H9 (cell line): ENCODE measurements around the gene DISC1. TPM values are rescaled to one million over a fixed set of nuclear protein-coding genes. Genes with fewer than 3 reads are reported as not detected.

ENCODE experiments used
- DNase-seq: peaks from one replicate; pipeline ENCODE4 v3.0.0-alpha.2; 2017
- H2AFZ ChIP-seq: one replicate; pipeline ENCODE4 v1.6.1; 2013; ENCODE audit warnings: mild to moderate bottlenecking, low read length, control low read depth, moderate library complexity
- H2AK5ac ChIP-seq: 2 replicates; pipeline ENCODE4 v1.6.1; 2013; ENCODE audit warnings: low read length, control low read depth, mixed read lengths; ENCODE audit not compliant: insufficient read length
- H2BK120ac ChIP-seq: one replicate; pipeline ENCODE4 v1.6.1; 2013; ENCODE audit warnings: low read depth, mild to moderate bottlenecking, low read length, control low read depth, inconsistent platforms; ENCODE audit not compliant: poor library complexity, severe bottlenecking
- H2BK12ac ChIP-seq: 2 replicates; pipeline ENCODE4 v1.6.1; 2013; ENCODE audit warnings: low read length, control low read depth, mixed read lengths, low read depth; ENCODE audit not compliant: insufficient read length
- H2BK15ac ChIP-seq: 2 replicates; pipeline ENCODE4 v1.6.1; 2013; ENCODE audit warnings: low read depth, low read length, control low read depth
- H2BK20ac ChIP-seq: one replicate; pipeline ENCODE4 v1.6.1; 2013; ENCODE audit warnings: low read depth, mild to moderate bottlenecking, low read length, control low read depth, inconsistent platforms; ENCODE audit not compliant: poor library complexity, severe bottlenecking
- H2BK5ac ChIP-seq: 2 replicates; pipeline ENCODE4 v1.6.1; 2013; ENCODE audit warnings: low read length, control low read depth, mixed read lengths; ENCODE audit not compliant: insufficient read length
- H3K14ac ChIP-seq: 2 replicates; pipeline ENCODE4 v1.6.1; 2013; ENCODE audit warnings: low read length, control low read depth; ENCODE audit not compliant: insufficient read depth
- H3K18ac ChIP-seq: 2 replicates; pipeline ENCODE4 v1.6.1; 2013; ENCODE audit warnings: low read depth, mild to moderate bottlenecking, mixed read lengths, low read length, control low read depth; ENCODE audit not compliant: insufficient read length
- H3K23ac ChIP-seq: 2 replicates; pipeline ENCODE4 v1.6.1; 2013; ENCODE audit warnings: low read length, control low read depth, mixed read lengths, low read depth; ENCODE audit not compliant: insufficient read length
- H3K23me2 ChIP-seq: 2 replicates; pipeline ENCODE4 v1.6.1; 2013; ENCODE audit warnings: low read depth, mild to moderate bottlenecking, mixed read lengths, low read length, control low read depth; ENCODE audit not compliant: insufficient read length, poor library complexity, severe bottlenecking
- H3K27ac ChIP-seq: 2 replicates; pipeline ENCODE4 v1.5.1; 2013; ENCODE audit warnings: low read length, control low read depth, mixed read lengths, low read depth; ENCODE audit not compliant: insufficient read length
- H3K27me3 ChIP-seq: 2 replicates; pipeline ENCODE4 v1.6.1; 2013; ENCODE audit warnings: low read length, control low read depth, inconsistent platforms; ENCODE audit not compliant: insufficient read depth
- H3K4ac ChIP-seq: 2 replicates; pipeline ENCODE4 v1.6.1; 2013; ENCODE audit warnings: low read depth, mild to moderate bottlenecking, control low read depth, inconsistent platforms, low read length, moderate library complexity
- H3K4me1 ChIP-seq: 2 replicates; pipeline ENCODE4 v1.6.1; 2013; ENCODE audit warnings: low read length, control low read depth, inconsistent platforms; ENCODE audit not compliant: insufficient read depth
- H3K4me2 ChIP-seq: 2 replicates; pipeline ENCODE4 v1.6.1; 2013; ENCODE audit warnings: low read length, control low read depth, mixed read lengths; ENCODE audit not compliant: insufficient read length, insufficient read depth
- H3K56ac ChIP-seq: 2 replicates; pipeline ENCODE4 v1.6.1; 2013; ENCODE audit warnings: low read depth, mild to moderate bottlenecking, mixed read lengths, low read length, control low read depth; ENCODE audit not compliant: insufficient read length
- H3K79me1 ChIP-seq: 2 replicates; pipeline ENCODE4 v1.6.1; 2013; ENCODE audit warnings: low read depth, mild to moderate bottlenecking, moderate library complexity, low read length, control low read depth, inconsistent platforms; ENCODE audit not compliant: insufficient read depth, poor library complexity, severe bottlenecking
- H3K79me2 ChIP-seq: 2 replicates; pipeline ENCODE4 v1.6.1; 2013; ENCODE audit warnings: low read length, control low read depth, inconsistent platforms; ENCODE audit not compliant: insufficient read depth
- H3K9ac ChIP-seq: 2 replicates; pipeline ENCODE4 v1.6.1; 2013; ENCODE audit warnings: low read length, control low read depth, mixed read lengths; ENCODE audit not compliant: insufficient read length; ENCODE audit errors: extremely low read depth
- H3K9me3 ChIP-seq: one replicate; pipeline ENCODE4 v1.6.1; 2013; ENCODE audit warnings: low read depth, low read length, inconsistent platforms; ENCODE audit not compliant: control insufficient read depth
- H3T11ph ChIP-seq: one replicate; pipeline ENCODE4 v1.6.1; 2013; ENCODE audit warnings: mild to moderate bottlenecking, low read length, control low read depth, inconsistent platforms
- H4K20me1 ChIP-seq: one replicate; pipeline ENCODE4 v1.6.1; 2013; ENCODE audit not compliant: control insufficient read depth, insufficient read length, insufficient read depth
- H4K5ac ChIP-seq: 2 replicates; pipeline ENCODE4 v1.6.1; 2013; ENCODE audit warnings: low read depth, mild to moderate bottlenecking, mixed read lengths, low read length, control low read depth; ENCODE audit not compliant: insufficient read length
- H4K8ac ChIP-seq: replicated peaks from 2 replicates; pipeline ENCODE4 v1.6.1; 2013; ENCODE audit warnings: low read length, control low read depth, mixed read lengths, low read depth; ENCODE audit not compliant: insufficient read length
- H4K91ac ChIP-seq: 2 replicates; pipeline ENCODE4 v1.6.1; 2013; ENCODE audit warnings: low read depth, mild to moderate bottlenecking, moderate library complexity, mixed read lengths, low read length, control low read depth; ENCODE audit not compliant: insufficient read length
- H3K27ac Mint-ChIP-seq, 3 experiments: 2 replicates in 2 of 3; 3 replicates in 1 of 3; pipeline ENCODE4 v1.8.0; 2020 to 2021; ENCODE audit warnings: mixed read lengths in 3 of 3, mild to moderate bottlenecking in 1 of 3, moderate library complexity in 1 of 3
- H3K27me3 Mint-ChIP-seq: 2 replicates; pipeline ENCODE4 v1.8.0; 2021; ENCODE audit warnings: low read depth, mild to moderate bottlenecking, moderate library complexity, mixed read lengths
- H3K36me3 Mint-ChIP-seq, 3 experiments: 2 replicates in 2 of 3; 3 replicates in 1 of 3; pipeline ENCODE4 v1.8.0; 2020 to 2021; ENCODE audit warnings: low read depth in 3 of 3, mixed read lengths in 3 of 3; ENCODE audit not compliant: insufficient read depth in 1 of 3
- H3K4me1 Mint-ChIP-seq, 2 experiments: 2 replicates each; pipeline ENCODE4 v1.8.0; 2020; ENCODE audit warnings: mixed read lengths in 2 of 2
- H3K4me3 Mint-ChIP-seq, 2 experiments: 2 replicates in 1 of 2; 3 replicates in 1 of 2; pipeline ENCODE4 v1.8.0; 2020 to 2021; ENCODE audit warnings: mild to moderate bottlenecking in 2 of 2, mixed read lengths in 2 of 2, moderate library complexity in 1 of 2
- H3K9me3 Mint-ChIP-seq, 2 experiments: 2 replicates in 1 of 2; 3 replicates in 1 of 2; pipeline ENCODE4 v1.8.0; 2020; ENCODE audit warnings: mild to moderate bottlenecking in 2 of 2, mixed read lengths in 2 of 2, moderate library complexity in 1 of 2
- WGBS: extraction: QIAGEN DNeasy Blood & Tissue Kit; methylation state at CpG from one replicate; pipeline ENCODE4 v1.1.7; 2013; ENCODE audit warnings: missing lambda C conversion rate, low lambda C conversion rate, mixed read lengths; ENCODE audit not compliant: insufficient read length; ENCODE audit errors: extremely low coverage; 5-methylcytosine and 5-hydroxymethylcytosine counted together
- total RNA-seq: library from RNA; stranded (reverse); gene quantifications from 2 replicates; pipeline ENCODE4 v1.2.1, GENCODE V29; 2021
- TF ChIP-seq, protein P1 (sequence below): fragments of 200-600 bp; sonication (generic); conservative IDR thresholded peaks from 3 replicates; pipeline ENCODE4 v1.8.0; 2021; ENCODE audit warnings: antibody characterized with exemption, mild to moderate bottlenecking

DISC1 gene
- total RNA-seq, 1 experiment from 2014 or later = 2.5 TPM

DNA sequence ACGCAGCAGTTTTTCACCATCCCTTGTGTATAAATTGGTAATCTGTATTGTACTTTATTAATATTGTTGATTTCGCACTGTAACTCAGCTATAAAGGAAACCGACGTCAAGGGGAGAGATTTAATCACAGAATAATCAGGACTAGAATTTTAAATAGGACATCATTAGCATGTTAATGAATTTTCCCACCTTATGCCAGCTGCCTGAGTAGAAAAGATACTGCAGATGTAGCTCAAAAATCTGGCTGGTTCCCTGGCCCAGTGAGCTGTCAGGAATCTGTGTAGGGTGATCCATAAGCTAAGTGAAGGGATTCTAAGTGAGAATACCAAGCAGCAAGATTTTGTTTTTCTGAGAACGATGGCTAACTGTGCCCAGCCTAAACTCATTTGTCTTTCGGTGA is 195.5 kb downstream of the DISC1 start:
- no peaks in the 10 kb centered on the region for H4K20me1 ChIP-seq
- Mint-ChIP-seq H3K36me3 (no peaks in the 10 kb centered on the region), H3K4me3 (no peak overlapping the region), H3K4me1 (no peaks in the 10 kb centered on the region), H3K9me3 (no peaks in the 10 kb centered on the region), H3K27ac (no peak overlapping the region), H3K27me3 (peaks cover 6% of the 10 kb centered on the region)
- H3K27me3 ChIP-seq = no peaks in the 10 kb centered on the region
- no peak overlapping the region for H3K18ac ChIP-seq
- no peak overlapping the region for H3K4ac ChIP-seq
- H3K4me2 ChIP-seq = no peak overlapping the region
- no peak overlapping the region for H4K91ac ChIP-seq
- no peak overlapping the region for H3K27ac ChIP-seq
- no peak overlapping the region for H2BK12ac ChIP-seq
- no peak overlapping the region for H2BK20ac ChIP-seq
- H3K9me3 ChIP-seq = no peaks in the 10 kb centered on the region
- H2AFZ ChIP-seq = no peak overlapping the region
- no peaks in the 10 kb centered on the region for H3K79me2 ChIP-seq
- no peak for DNase-seq
- H4K8ac ChIP-seq = no peak overlapping the region
- no peak overlapping the region for H3K14ac ChIP-seq
- H3K79me1 ChIP-seq = no peaks in the 10 kb centered on the region
- no peak overlapping the region for H3K23ac ChIP-seq
- no peaks in the 10 kb centered on the region for H3K23me2 ChIP-seq
- H3K9ac ChIP-seq = no peak overlapping the region
- H3K4me1 ChIP-seq = no peaks in the 10 kb centered on the region
- H2BK120ac ChIP-seq = no peak overlapping the region
- no peak overlapping the region for H2BK15ac ChIP-seq
- TF ChIP-seq, protein P1, sequence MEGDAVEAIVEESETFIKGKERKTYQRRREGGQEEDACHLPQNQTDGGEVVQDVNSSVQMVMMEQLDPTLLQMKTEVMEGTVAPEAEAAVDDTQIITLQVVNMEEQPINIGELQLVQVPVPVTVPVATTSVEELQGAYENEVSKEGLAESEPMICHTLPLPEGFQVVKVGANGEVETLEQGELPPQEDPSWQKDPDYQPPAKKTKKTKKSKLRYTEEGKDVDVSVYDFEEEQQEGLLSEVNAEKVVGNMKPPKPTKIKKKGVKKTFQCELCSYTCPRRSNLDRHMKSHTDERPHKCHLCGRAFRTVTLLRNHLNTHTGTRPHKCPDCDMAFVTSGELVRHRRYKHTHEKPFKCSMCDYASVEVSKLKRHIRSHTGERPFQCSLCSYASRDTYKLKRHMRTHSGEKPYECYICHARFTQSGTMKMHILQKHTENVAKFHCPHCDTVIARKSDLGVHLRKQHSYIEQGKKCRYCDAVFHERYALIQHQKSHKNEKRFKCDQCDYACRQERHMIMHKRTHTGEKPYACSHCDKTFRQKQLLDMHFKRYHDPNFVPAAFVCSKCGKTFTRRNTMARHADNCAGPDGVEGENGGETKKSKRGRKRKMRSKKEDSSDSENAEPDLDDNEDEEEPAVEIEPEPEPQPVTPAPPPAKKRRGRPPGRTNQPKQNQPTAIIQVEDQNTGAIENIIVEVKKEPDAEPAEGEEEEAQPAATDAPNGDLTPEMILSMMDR = no peak
- H3T11ph ChIP-seq = no peak overlapping the region
- H2AK5ac ChIP-seq = no peak overlapping the region
- WGBS = no CpG with 5 or more reads among the region's 6 CpGs
- no peak overlapping the region for H4K5ac ChIP-seq
- H3K56ac ChIP-seq = no peak overlapping the region
- H2BK5ac ChIP-seq = no peak overlapping the region
